H1 (cell line): ENCODE measurements around the gene SLC25A47. TPM values are rescaled to one million over a fixed set of nuclear protein-coding genes. Genes with fewer than 3 reads are reported as not detected.
A peak's percentile ranks its signal among the peaks of the same experiment; 100 is the strongest.

ENCODE experiments used
- ASH2L ChIP-seq: fragments of 200-600, 300-600 bp; sonication (generic); IDR thresholded peaks from one replicate; pipeline ENCODE4 v1.7.1; 2017; ENCODE audit warnings: low read length
- CBX5 ChIP-seq: fragments of 300-800, 300-1000 bp; sonication (generic); IDR thresholded peaks from 2 replicates; pipeline ENCODE4 v1.7.1; 2016; ENCODE audit warnings: antibody characterized with exemption, low read length, low read depth
- CEBPB ChIP-seq: IDR thresholded peaks from 2 replicates; pipeline ENCODE4 v1.6.1; 2012; ENCODE audit warnings: low read depth, low read length
- CHD2 ChIP-seq: IDR thresholded peaks from 2 replicates; pipeline ENCODE4 v1.6.1; 2012; ENCODE audit warnings: low read length, improper control_type of control experiment
- CREB1 ChIP-seq: IDR thresholded peaks from 2 replicates; pipeline ENCODE4 v1.6.1; 2012; ENCODE audit warnings: inconsistent platforms
- EGR1 ChIP-seq: IDR thresholded peaks from 2 replicates; pipeline ENCODE4 v1.6.1; 2011; ENCODE audit warnings: low read depth, low read length, borderline replicate concordance
- EP300 ChIP-seq, 2 experiments: IDR thresholded peaks; 1 replicate in 1 of 2; 2 replicates in 1 of 2; pipeline ENCODE4 v1.6.1; 2011 to 2012; ENCODE audit warnings: low read depth in 2 of 2, low read length in 2 of 2, mild to moderate bottlenecking in 2 of 2, borderline replicate concordance in 1 of 2, inconsistent platforms in 1 of 2, moderate library complexity in 1 of 2
- FOSL1 ChIP-seq: IDR thresholded peaks from 2 replicates; pipeline ENCODE4 v1.6.1; 2011; ENCODE audit warnings: mild to moderate bottlenecking, low read depth, low read length, moderate library complexity; ENCODE audit not compliant: insufficient read depth
- GABPA ChIP-seq: IDR thresholded peaks from 2 replicates; pipeline ENCODE4 v1.6.1; 2011; ENCODE audit warnings: mild to moderate bottlenecking, low read length, moderate library complexity, borderline replicate concordance; ENCODE audit not compliant: insufficient read depth
- GTF2F1 ChIP-seq: IDR thresholded peaks from 2 replicates; pipeline ENCODE4 v1.6.1; 2012; ENCODE audit warnings: low read depth, low read length, improper control_type of control experiment, borderline replicate concordance
- KDM1A ChIP-seq: fragments of 200-600, 300-600 bp; sonication (generic); IDR thresholded peaks from 2 replicates; pipeline ENCODE4 v1.7.1; 2016; ENCODE audit warnings: mild to moderate bottlenecking, low read length, borderline replicate concordance
- POLR2A ChIP-seq, 2 experiments: IDR thresholded peaks; 1 replicate in 1 of 2; 2 replicates in 1 of 2; pipeline ENCODE4 v1.6.1; 2011; ENCODE audit warnings: low read depth in 2 of 2, low read length in 2 of 2, mild to moderate bottlenecking in 2 of 2; ENCODE audit errors: control extremely low read depth in 1 of 2
- RBBP5 ChIP-seq: IDR thresholded peaks from 2 replicates; pipeline ENCODE4 v1.7.1; 2012; ENCODE audit warnings: low read depth, mild to moderate bottlenecking, inconsistent platforms, low read length, moderate library complexity, borderline replicate concordance
- RNF2 ChIP-seq: fragments of 200-900, 300-1000 bp; sonication (generic); IDR thresholded peaks from 2 replicates; pipeline ENCODE4 v1.7.1; 2016; ENCODE audit warnings: borderline replicate concordance, low read depth, mild to moderate bottlenecking, antibody characterized with exemption, low read length; ENCODE audit not compliant: poor library complexity, severe bottlenecking; ENCODE audit errors: missing control alignments
- SP1 ChIP-seq: IDR thresholded peaks from 2 replicates; pipeline ENCODE4 v1.6.1; 2011; ENCODE audit warnings: low read depth, low read length
- SP4 ChIP-seq: IDR thresholded peaks from 2 replicates; pipeline ENCODE4 v1.6.1; 2012; ENCODE audit warnings: low read length, inconsistent platforms
- SRF ChIP-seq: IDR thresholded peaks from 2 replicates; pipeline ENCODE4 v1.6.1; 2011; ENCODE audit warnings: mild to moderate bottlenecking, low read depth, low read length, moderate library complexity
- SUZ12 ChIP-seq: fragments of 200-600 bp; sonication (generic); IDR thresholded peaks from 2 replicates; pipeline ENCODE4 v1.6.1; 2012; ENCODE audit warnings: mild to moderate bottlenecking, inconsistent platforms, low read length, moderate library complexity, mixed read lengths
- TAF1 ChIP-seq: IDR thresholded peaks from 2 replicates; pipeline ENCODE4 v1.6.1; 2011; ENCODE audit warnings: mild to moderate bottlenecking, low read depth, low read length
- TAF7 ChIP-seq: optimal IDR thresholded peaks from 2 replicates; pipeline ENCODE3; 2011; ENCODE audit warnings: low read depth, mild to moderate bottlenecking, inconsistent platforms, low read length, moderate library complexity, borderline replicate concordance
- TCF12 ChIP-seq: IDR thresholded peaks from 2 replicates; pipeline ENCODE4 v1.6.1; 2011; ENCODE audit warnings: low read depth, mild to moderate bottlenecking, low read length
- ZNF274 ChIP-seq: IDR thresholded peaks from 2 replicates; pipeline ENCODE4 v1.7.0; 2012; ENCODE audit warnings: low read length, borderline replicate concordance; ENCODE audit errors: extremely low read depth
- polyA plus RNA-seq, 7 experiments: library from polyadenylated mRNA; depleted of rRNA in 3 of 7; stranded (reverse) in 5 of 7; unstranded in 2 of 7; fragments of >200 nt in 5 of 7; fragments of 200-250 nt in 2 of 7; gene quantifications; 1 replicate in 5 of 7; 2 replicates in 1 of 7; 4 replicates in 1 of 7; pipeline versions ENCODE4 v1.2.1 to v1.2.3, GENCODE V29; 2011 to 2013; ENCODE audit warnings: missing spikeins in 2 of 7, mixed read lengths in 2 of 7
- total RNA-seq: library from RNA; stranded (reverse); fragmentation: NEBNext Ultra II Directional; extraction: Animal tissue kit (Norgen Biotek cat#: 25700); gene quantifications from 2 replicates; pipeline ENCODE4 v1.2.1, GENCODE V29; 2021
- TF ChIP-seq, protein P1 (sequence below): IDR thresholded peaks from 2 replicates; pipeline ENCODE4 v1.6.1; 2011; ENCODE audit warnings: low read depth, mild to moderate bottlenecking, low read length; ENCODE audit not compliant: insufficient read depth
- TF ChIP-seq, protein P2 (sequence below): IDR thresholded peaks from 2 replicates; pipeline ENCODE4 v1.6.1; 2012; ENCODE audit warnings: inconsistent platforms

SLC25A47 gene
- total and polyA plus RNA-seq, 2 of the 8 experiments (the other 6 are each of a cell fraction or from before 2014, with no cell fraction given): not detected

DNA sequence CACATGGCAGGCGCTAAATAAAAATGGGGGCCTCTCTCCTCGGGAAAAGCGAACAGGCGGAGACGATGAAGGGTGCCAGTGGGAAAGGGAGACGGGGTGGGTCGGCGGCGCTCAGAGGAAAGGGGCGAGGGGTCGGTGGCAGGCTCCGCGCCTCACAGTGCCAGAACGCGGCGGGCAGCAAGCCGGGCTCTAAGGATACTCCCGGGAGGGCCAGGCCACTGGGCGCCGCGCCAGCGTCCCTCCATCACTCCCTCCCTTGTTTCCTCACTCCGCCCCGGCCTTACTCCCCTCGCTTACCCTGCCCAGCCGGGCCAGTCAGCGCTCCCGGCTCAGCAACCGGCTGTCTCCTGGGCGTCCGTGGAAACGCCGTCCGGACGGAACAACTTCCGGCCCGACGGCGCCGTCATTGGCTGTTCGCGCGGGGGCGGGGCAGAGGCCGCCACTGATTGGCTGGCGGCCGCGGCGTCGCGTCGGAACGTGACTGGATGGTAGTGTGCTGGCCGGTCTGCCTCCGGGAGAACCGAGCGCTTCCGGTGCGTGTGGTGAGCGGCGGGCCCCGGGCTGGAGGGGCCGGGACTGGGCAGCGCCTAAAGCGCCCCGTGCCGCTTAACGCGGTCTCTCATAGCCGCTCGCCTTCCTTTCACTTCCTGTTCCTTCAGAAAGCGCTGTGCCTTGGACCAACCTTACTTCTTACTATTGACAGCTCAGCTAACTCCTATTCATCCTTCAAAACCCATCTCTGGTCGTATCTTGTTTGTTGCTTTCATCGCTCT lies 53.0 kb downstream of the SLC25A47 start, which contains the start of gene WDR25 (continued):
- TF ChIP-seq EP300 (IDR thresholded peaks at IDR 0.05; ENCODE audit: borderline replicate concordance in 1 of 2, low read depth in 2 of 2, low read length in 2 of 2) (no peak), RBBP5 (no peak), GTF2F1 (no peak), TAF7 (peak; percentile 79), SUZ12 (no peak), KDM1A (no peak), TCF12 (0 out of 2 replicates have a peak, but pooled peaks have one; percentile 33), TAF1 (peak; percentile 92), SRF (peak; percentile 42), GABPA (peak; percentile 99), CBX5 (no peak), CREB1 (peak; percentile 91), EGR1 (peak; percentile 84; the same call in 1 of the 2 replicates), CEBPB (no peak), ASH2L (peak; percentile 75), POLR2A (IDR thresholded peaks at IDR 0.05; ENCODE audit: control extremely low read depth in 1 of 2, low read depth in 2 of 2, low read length in 2 of 2) (peak; percentile 85 to 99), RNF2 (no peak), SP1 (peak; percentile 94), SP4 (peak; percentile 84; the same call in 1 of the 2 replicates), ZNF274 (no peak), CHD2 (peak; percentile 78), FOSL1 (no peak)
- TF ChIP-seq, protein P1, sequence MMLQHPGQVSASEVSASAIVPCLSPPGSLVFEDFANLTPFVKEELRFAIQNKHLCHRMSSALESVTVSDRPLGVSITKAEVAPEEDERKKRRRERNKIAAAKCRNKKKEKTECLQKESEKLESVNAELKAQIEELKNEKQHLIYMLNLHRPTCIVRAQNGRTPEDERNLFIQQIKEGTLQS: no peak
- TF ChIP-seq, protein P2, sequence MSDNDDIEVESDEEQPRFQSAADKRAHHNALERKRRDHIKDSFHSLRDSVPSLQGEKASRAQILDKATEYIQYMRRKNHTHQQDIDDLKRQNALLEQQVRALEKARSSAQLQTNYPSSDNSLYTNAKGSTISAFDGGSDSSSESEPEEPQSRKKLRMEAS: peak; percentile 63
